Posterior cingulate gyrus (tissue), 11 donors: ENCODE measurements around the gene BTBD16.
A peak's percentile ranks its signal among the peaks of the same experiment; 100 is the strongest.

Experiments used
- DNase-seq, 10 donors: peaks; one replicate each; pipeline versions ENCODE4 v3.0.0 to v3.0.0-alpha.2; 2020 to 2021; ENCODE audit warnings: mixed read lengths in 3 of 10
- intact Hi-C: fragments of 100-400 bp; cut with DNase I; formaldehyde crosslinking; loops from one replicate; pipeline ENCODE4 v1.15.1; 2023

The BTBD16 gene

DNA sequence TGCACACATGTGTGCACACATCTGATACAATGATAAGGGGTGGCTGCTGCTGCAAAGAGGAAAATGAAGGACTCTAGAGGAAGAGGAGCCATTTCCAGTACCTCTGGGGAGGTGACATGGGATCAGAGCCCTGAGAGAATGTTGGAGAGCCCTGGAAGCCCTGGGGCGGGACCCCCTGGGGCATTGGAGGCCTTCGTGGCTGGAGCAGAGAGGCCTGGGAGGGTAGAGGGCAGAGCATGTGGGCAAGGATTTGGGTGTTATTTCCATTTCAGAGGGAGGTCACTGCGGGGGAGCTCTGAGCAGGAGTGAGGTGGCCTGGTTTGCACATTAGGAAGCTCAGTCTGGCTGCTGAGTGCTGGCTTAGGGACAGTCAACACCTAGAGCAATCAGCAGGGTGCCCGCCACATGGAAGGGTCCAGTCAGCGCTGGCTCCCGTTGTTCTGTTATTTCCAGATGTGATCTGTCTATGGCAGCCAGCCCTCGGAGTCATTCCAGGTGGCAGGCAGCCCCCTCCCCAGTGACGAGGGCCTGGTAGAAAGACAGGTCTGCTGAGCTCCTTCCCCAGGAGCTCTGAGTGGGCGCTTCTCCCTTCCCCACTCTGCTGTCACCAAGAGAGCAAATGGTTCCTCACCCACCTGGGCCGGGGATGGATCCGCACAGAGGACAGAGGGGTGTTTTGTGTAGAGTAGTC, 24.1 kb upstream of the BTBD16 start:
- DNase-seq = peak in 1 of 10 donors; percentile 57
- intact Hi-C loops = no loop called here

DNA sequence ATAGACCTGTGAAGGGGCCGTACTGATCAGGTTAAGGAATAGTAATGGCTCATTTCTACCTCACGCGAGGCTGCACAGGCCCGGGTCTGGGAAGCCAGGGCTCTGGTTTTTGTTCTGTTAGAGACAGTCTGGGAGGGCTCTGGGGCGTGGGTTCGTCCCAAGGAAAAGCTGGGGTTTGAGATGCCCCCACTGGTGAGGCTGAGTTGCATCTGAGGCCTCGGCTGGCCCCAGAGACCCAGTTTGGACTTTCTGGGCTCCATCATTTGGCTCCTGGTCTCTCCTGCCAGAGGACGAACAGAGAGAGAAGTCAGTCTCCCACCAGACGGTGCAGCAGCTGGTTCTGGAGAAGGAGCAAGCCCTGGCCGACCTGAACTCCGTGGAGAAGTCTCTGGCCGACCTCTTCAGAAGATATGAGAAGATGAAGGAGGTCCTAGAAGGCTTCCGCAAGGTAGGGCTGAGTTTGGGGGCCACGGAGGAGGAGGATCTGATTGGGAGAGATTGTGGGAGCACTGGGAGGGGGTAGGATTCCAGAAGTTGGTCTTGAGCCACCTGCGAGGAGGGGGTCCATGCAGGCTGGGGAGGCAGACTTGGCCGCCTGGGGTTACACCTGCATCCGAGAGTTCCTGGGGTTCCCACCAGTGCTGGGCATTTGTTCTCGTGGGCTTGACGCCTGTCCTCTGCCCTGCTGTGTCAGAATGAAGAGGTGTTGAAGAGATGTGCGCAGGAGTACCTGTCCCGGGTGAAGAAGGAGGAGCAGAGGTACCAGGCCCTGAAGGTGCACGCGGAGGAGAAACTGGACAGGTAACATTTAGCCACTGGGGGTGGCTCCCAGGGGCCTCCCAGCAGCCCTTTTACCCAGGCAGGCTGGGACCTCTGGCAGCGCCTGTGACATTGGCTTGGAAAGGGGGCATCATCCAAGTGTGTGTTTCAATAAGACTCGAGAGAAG, 22.5 kb upstream of the BTBD16 start:
- DNase-seq = peak in 1 of 10 donors; percentile 65
- intact Hi-C loops = no loop called here

DNA sequence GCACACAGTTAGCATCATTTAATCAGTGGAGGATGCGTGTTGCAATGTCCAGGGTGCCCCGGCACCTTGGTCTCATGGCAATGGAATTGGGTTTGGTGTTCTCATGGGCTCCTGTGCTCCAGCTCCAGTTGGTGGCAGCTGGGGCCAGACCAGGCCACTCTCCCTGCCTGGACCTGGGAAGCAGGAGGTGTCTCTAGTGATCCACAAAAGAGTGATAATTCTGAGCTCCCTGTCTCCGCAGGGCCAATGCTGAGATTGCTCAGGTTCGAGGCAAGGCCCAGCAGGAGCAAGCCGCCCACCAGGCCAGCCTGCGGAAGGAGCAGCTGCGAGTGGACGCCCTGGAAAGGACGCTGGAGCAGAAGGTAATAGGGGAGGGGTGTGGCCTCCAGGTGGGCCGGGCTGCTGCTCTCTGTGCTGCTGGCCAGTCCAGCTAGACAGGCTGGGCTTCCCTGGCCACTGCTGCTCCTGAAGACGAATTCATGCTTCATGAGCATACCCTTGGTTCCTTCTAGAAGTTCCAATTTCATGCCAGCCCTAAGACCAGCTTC, 21.7 kb upstream of the BTBD16 start:
- DNase-seq = peak in 2 of 10 donors; percentile 35 to 55
- intact Hi-C loops = no loop called here

DNA sequence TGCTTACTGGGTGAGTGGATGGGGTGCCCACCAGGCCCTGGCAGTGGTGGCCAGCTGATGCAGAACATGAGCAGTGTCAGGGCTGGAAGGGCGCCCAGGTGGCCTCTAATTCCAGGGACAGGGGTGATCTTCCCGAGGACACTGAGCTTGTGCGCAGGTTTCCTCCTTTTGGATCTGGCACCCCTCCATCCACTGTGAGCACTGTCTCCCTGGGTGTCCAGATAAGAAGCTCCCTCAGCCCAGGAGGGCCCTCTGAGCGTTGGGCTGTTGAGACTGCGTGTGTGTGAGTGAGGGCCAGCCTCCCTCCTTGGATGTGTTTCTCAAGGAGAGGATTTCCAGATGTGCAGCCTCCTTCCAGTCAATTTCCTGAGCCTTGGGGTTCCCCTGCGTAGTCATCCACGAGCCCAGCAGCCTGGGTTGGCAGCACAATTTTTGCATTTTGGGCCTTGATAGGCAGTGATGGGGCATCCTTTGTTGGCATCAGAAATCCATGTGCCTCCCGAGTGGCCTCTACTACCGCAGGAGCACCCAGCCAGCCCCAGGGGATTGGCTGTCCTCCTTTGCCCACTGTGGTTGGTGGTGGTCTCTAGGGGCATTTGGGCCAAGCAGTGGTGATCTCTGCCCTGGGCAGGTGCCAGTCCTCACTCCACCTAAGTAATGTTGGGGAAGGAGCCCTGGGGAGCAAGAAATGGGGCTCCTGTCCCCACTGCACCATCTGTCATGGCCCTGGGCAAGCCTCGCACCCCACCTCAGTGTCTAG, 20.9 kb upstream of the BTBD16 start:
- DNase-seq = peak in 2 of 10 donors; percentile 39 to 73
- intact Hi-C loops = no loop called here

- DNase-seq = peak in 2 of 10 donors; percentile 7 to 74
- intact Hi-C loops = no loop called here
Observed at GRCh38 chr10:122251459-122252255, 19.4 kb upstream of the BTBD16 start.

- intact Hi-C loops = no loop called here
- DNase-seq = peak in 1 of 10 donors; percentile 47
Observed at GRCh38 chr10:122252805-122253204, 18.3 kb upstream of the BTBD16 start.

- DNase-seq = no peak
- intact Hi-C loops = no loop called here
Observed at GRCh38 chr10:122253605-122254004, 17.5 kb upstream of the BTBD16 start.

- intact Hi-C loops = no loop called here
Observed at GRCh38 chr10:122254831-122255230, 16.3 kb upstream of the BTBD16 start.

GRCh38 chr10:122255509-122256301, 15.4 kb upstream of the BTBD16 start:
- intact Hi-C loops = no loop called here
- DNase-seq = peak in 2 of 10 donors; percentile 48 to 57

More at GRCh38 chr10:122254831-122255230, 16.3 kb upstream of the BTBD16 start:
- DNase-seq = peak in 1 of 10 donors; percentile 19

DNA sequence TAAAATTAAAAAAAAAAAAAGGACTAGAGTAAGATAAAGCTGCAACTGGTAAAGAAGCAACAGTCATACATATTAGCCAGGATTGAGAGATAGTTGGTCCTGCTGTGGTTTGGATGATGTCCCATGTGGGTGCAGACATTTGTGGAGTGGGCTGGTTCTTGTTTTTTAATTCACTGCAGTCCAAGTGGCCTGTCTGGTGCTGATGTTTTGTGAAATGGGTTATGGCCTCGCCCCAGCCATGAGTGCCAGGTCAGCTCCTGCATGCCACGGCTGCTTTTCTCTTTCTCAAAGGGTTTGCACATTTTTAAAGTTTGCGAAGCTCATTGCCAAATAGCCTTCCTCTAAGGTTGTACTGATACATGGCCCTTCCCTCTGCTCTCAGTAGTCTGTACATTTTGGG, 14.1 kb upstream of the BTBD16 start:
- intact Hi-C loops = no loop called here
- DNase-seq = peak in 1 of 10 donors; percentile 2

- intact Hi-C loops = no loop called here
- DNase-seq = peak in 2 of 10 donors; percentile 57 to 74
Observed at GRCh38 chr10:122258136-122259074, 12.7 kb upstream of the BTBD16 start.

GRCh38 chr10:122259075-122259466, 12.0 kb upstream of the BTBD16 start:
- intact Hi-C loops = no loop called here
- peak in 2 of 10 donors; percentile 25 to 60 for DNase-seq

- no peak for DNase-seq
- intact Hi-C loops = no loop called here
Observed at GRCh38 chr10:122261584-122261983, 9.5 kb upstream of the BTBD16 start.

- no peak for DNase-seq
- intact Hi-C loops = no loop called here
Observed at GRCh38 chr10:122263971-122264370, 7.1 kb upstream of the BTBD16 start.

DNA sequence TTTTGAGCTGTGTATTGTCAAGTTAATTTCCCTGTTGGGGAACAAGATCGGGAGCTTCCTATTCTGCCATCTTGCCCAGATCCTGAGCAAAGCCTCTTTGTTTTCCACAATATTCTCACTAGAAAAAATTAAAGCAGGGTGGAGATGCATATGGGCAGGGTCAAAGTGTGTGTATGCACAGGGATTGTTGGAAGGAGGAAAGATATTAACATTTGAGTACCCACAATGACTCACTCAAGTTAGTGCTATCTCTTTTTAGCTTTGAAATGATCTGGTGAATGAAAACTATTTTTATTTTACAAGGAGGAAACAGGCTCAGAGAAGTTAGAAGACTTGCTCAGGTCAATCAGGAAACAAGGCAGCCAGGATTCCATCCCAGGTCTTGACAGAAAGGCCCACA, 6.7 kb upstream of the BTBD16 start:
- no peak for DNase-seq
- intact Hi-C loops = no loop called here

- intact Hi-C loops = no loop called here
- DNase-seq = peak in 2 of 10 donors; percentile 14 to 62
Observed at GRCh38 chr10:122264931-122265330, 6.2 kb upstream of the BTBD16 start.

GRCh38 chr10:122265896-122266295, 5.2 kb upstream of the BTBD16 start:
- intact Hi-C loops = no loop called here
- DNase-seq = peak in 2 of 10 donors; percentile 11 to 12
